ENCODE results near the gene CRYBG1. TPM values are rescaled to one million over a fixed set of nuclear protein-coding genes. Genes with fewer than 3 reads are reported as not detected.

CRYBG1 gene
- total and polyA plus RNA-seq, 2 of the 4 experiments (the other 2 are of a cell fraction), result 0.38 to 1.1 TPM

DNA sequence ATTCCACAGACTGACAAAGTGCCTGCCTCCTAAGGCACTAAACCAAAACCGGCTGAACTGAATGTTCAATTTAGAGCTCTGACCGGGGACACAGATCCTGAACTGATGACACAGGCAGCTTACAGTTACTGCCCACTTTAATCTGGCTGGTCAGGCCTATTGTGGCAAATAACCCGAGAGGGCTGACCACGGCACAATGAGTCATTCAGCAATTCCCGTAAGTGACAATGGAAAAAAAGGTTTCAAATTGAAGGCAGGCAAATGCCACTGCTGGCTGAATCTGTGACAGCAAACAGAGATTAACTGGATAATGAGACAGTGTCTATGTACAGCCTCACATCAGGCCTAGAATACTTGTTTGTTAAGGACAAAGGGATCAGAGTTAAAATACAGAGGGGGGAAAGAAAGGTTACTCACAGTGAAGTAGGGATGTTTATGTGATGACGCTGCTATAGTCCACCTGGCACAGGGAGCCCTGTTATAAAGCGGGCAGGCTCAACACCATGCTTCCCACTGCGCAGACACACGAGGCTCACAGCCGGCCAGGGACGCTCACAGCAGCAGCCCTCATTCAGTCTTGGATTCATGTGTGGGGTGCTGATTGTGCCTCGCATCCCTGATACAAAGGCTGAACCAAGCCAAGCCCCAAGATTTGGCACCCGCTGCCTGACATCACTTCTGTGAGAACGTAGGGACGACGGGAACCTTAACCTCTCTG, 214.4 kb downstream of the CRYBG1 start:
- TF ChIP-seq FOS (IDR thresholded peaks at IDR 0.05; ENCODE audit: low read depth, low read length), result peak; percentile 49; the same call in 1 of the 2 replicates
- TF ChIP-seq, protein P1, sequence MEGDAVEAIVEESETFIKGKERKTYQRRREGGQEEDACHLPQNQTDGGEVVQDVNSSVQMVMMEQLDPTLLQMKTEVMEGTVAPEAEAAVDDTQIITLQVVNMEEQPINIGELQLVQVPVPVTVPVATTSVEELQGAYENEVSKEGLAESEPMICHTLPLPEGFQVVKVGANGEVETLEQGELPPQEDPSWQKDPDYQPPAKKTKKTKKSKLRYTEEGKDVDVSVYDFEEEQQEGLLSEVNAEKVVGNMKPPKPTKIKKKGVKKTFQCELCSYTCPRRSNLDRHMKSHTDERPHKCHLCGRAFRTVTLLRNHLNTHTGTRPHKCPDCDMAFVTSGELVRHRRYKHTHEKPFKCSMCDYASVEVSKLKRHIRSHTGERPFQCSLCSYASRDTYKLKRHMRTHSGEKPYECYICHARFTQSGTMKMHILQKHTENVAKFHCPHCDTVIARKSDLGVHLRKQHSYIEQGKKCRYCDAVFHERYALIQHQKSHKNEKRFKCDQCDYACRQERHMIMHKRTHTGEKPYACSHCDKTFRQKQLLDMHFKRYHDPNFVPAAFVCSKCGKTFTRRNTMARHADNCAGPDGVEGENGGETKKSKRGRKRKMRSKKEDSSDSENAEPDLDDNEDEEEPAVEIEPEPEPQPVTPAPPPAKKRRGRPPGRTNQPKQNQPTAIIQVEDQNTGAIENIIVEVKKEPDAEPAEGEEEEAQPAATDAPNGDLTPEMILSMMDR (conservative IDR thresholded peaks at IDR 0.05; ENCODE audit: low read depth, low read length), result no peak
- TF ChIP-seq MAFK (IDR thresholded peaks at IDR 0.05; ENCODE audit: low read depth, low read length), result peak; percentile 23; the same call in 1 of the 2 replicates
- no peak for TF ChIP-seq CHD1 (IDR thresholded peaks at IDR 0.05; ENCODE audit: low read depth, low read length)
- TF ChIP-seq RCOR1 (IDR thresholded peaks at IDR 0.05; ENCODE audit: insufficient replicate concordance, low read length), result no peak
- TF ChIP-seq RAD21 (IDR thresholded peaks at IDR 0.05; ENCODE audit: low read length), result no peak
- TF ChIP-seq BHLHE40 (IDR thresholded peaks at IDR 0.05; ENCODE audit: low read depth, low read length), result no peak
- Histone ChIP-seq H3K27ac (ENCODE audit: insufficient read depth, low read length) (no peak overlapping the region), H2BK20ac (ENCODE audit: low read depth, low read length) (peak overlapping the region; percentile 36; the same call in 1 of the 2 replicates), H3K4me1 (ENCODE audit: control insufficient read depth, insufficient read depth, low read length) (peaks cover 11% of the 10 kb centered on the region), H3K9me3 (ENCODE audit: control insufficient read depth, insufficient read depth, low read length) (no peaks in the 10 kb centered on the region), H2BK5ac (ENCODE audit: low read depth, low read length, poor library complexity, severe bottlenecking) (peak overlapping the region; percentile 8), H4K20me1 (ENCODE audit: insufficient read depth, low read length) (no peaks in the 10 kb centered on the region), H3K9ac (ENCODE audit: low read depth, low read length) (peak overlapping the region; percentile 4), H3K9me1 (ENCODE audit: insufficient read depth, low read length) (0 out of 2 replicates have a peak, but pooled peaks cover 12% of the 10 kb centered on the region), H3K36me3 (ENCODE audit: control insufficient read depth, insufficient read depth, low read length) (no peaks in the 10 kb centered on the region), H4K91ac (ENCODE audit: insufficient read depth, low read depth, low read length) (peak overlapping the region; percentile 76; the same call in 1 of the 2 replicates), H2AK9ac (replicated peaks; ENCODE audit: low read depth, low read length, poor library complexity) (no peak overlapping the region), H3K4ac (ENCODE audit: low read depth, low read length) (peak overlapping the region; percentile 41), H4K5ac (ENCODE audit: low read depth, low read length) (peak overlapping the region; percentile 15; the same call in 1 of the 2 replicates), H3K23ac (ENCODE audit: low read depth, low read length) (no peak overlapping the region), H2BK15ac (ENCODE audit: low read depth, low read length) (no peak overlapping the region), H4K8ac (ENCODE audit: low read depth in 2 of 2, low read length in 2 of 2) (peak overlapping the region in 1 of 2 experiments; percentile 49; a peak in 1 of 4 replicates), H2BK120ac (ENCODE audit: low read depth, low read length) (peak overlapping the region; percentile 2; the same call in 1 of the 2 replicates), H3K27me3 (ENCODE audit: control insufficient read depth, insufficient read depth, low read length) (no peaks in the 10 kb centered on the region), H3K18ac (ENCODE audit: low read depth, low read length) (0 out of 2 replicates have a peak overlapping the region, but pooled peaks have one; percentile 22), H3K4me2 (ENCODE audit: low read depth, low read length) (peak overlapping the region; percentile 63), H2AFZ (replicated peaks; ENCODE audit: low read length, poor library complexity) (peak overlapping the region; percentile 55), H2AK5ac (ENCODE audit: low read depth, low read length) (peak overlapping the region; percentile 29; the same call in 1 of the 2 replicates), H3K4me3 (ENCODE audit: insufficient read depth, low read depth, low read length) (no peak overlapping the region), H3K14ac (replicated peaks; ENCODE audit: low read depth, low read length) (0 out of 2 replicates have a peak overlapping the region, but pooled peaks have one; percentile 41), H3K56ac (ENCODE audit: extremely low read depth, insufficient read depth, low read length) (no peak overlapping the region), H3K79me1 (ENCODE audit: low read depth in 1 of 2, low read length in 2 of 2) (no peaks in the 10 kb centered on the region)
- WGBS, 2 experiments (ENCODE audit: extremely low coverage in 2 of 2, insufficient read length in 1 of 2), result 73% methylated on average over 7 of the region's 16 CpGs; no CpG with 5 or more reads in 1 of the 2 experiments
- intact Hi-C loops (cut with micrococcal nuclease) (no loop called here), in situ Hi-C loops (cut with MboI; ENCODE audit: low sequenced_read_pairs) (no loop called here), dilution Hi-C loops (cut with HindIII; ENCODE audit: low sequenced_read_pairs, unreplicated experiment) (loop anchor here (25.0 kb wide), 1 partner anchor 138 kb away; no protein-coding TSS in a partner anchor)
- no TSS peak for BruUV-seq (replicated peaks)
- CTCF ChIA-PET, result no interaction called here
- ATAC-seq (ENCODE audit: low read depth) (peak; percentile 82), DNase-seq (peak; percentile 70)
- POLR2A ChIA-PET (ENCODE audit: unreplicated experiment), result no interaction called here

Measured in IMR-90 (cell line).